Measurements from ENCODE around the gene TIGAR.
A peak's percentile ranks its signal among the peaks of the same experiment; 100 is the strongest.

Gene TIGAR

GRCh38 chr12:4383304-4383865 lies 62.4 kb downstream of the TIGAR start:
- DNase-seq = peak; percentile 41 to 44

GRCh38 chr12:4386801-4387200 lies 65.8 kb downstream of the TIGAR start:
- no peak for DNase-seq

- DNase-seq = no peak
These were observed 66.6 kb downstream of the TIGAR start for GRCh38 chr12:4387607-4388006.

GRCh38 chr12:4388032-4388431 lies 67.0 kb downstream of the TIGAR start:
- DNase-seq = no peak

GRCh38 chr12:4388662-4389061 lies 67.6 kb downstream of the TIGAR start:
- no peak for DNase-seq

GRCh38 chr12:4392223-4392742 lies 71.3 kb downstream of the TIGAR start:
- no peak for DNase-seq

GRCh38 chr12:4393211-4393610 lies 72.2 kb downstream of the TIGAR start:
- DNase-seq = no peak

- DNase-seq = no peak
These were observed 74.8 kb downstream of the TIGAR start for GRCh38 chr12:4395818-4396217.

- DNase-seq = no peak
These were observed 80.1 kb downstream of the TIGAR start for GRCh38 chr12:4401117-4401516.

GRCh38 chr12:4402996-4403395 lies 82.0 kb downstream of the TIGAR start:
- no peak for DNase-seq

Data from NCI-H524 (cell line).